Aorta (tissue), 5 donors: ENCODE data around the gene SLC1A5. TPM values are rescaled to one million over a fixed set of nuclear protein-coding genes. Genes with fewer than 3 reads are reported as not detected.
A peak's percentile ranks its signal among the peaks of the same experiment; 100 is the strongest.

ENCODE experiments used
- ATAC-seq: fragments of 200-7000 bp; cut with Tn5 transposase; one replicate; pipeline ENCODE4 v1.9.1; 2022; ENCODE audit warnings: moderate library complexity; ENCODE audit not compliant: low FRiP score
- DNase-seq, 2 donors: peaks; one replicate each; pipeline ENCODE4 v3.0.0-alpha.2; 2020
- H3K27ac ChIP-seq, 2 donors: one replicate each; pipeline ENCODE4 v1.5.1; 2013; ENCODE audit warnings: low read length in 2 of 2, mild to moderate bottlenecking in 2 of 2, moderate library complexity in 2 of 2, control low read depth in 1 of 2, inconsistent platforms in 1 of 2, low read depth in 1 of 2
- H3K27me3 ChIP-seq, 2 donors: one replicate each; pipeline ENCODE4 v1.6.1; 2013; ENCODE audit warnings: control low read depth in 1 of 2, low read length in 1 of 2, mild to moderate bottlenecking in 1 of 2, moderate library complexity in 1 of 2; ENCODE audit not compliant: insufficient read depth in 2 of 2, control insufficient read depth in 1 of 2
- H3K36me3 ChIP-seq, 2 donors: one replicate each; pipeline ENCODE4 v1.6.1; 2013; ENCODE audit warnings: control low read depth in 1 of 2, low read length in 1 of 2, mild to moderate bottlenecking in 1 of 2; ENCODE audit not compliant: insufficient read depth in 2 of 2, control insufficient read depth in 1 of 2
- H3K4me1 ChIP-seq, 2 donors: one replicate each; pipeline ENCODE4 v1.6.1; 2013; ENCODE audit warnings: low read length in 2 of 2, control low read depth in 1 of 2, mild to moderate bottlenecking in 1 of 2, moderate library complexity in 1 of 2; ENCODE audit not compliant: insufficient read depth in 2 of 2, control insufficient read depth in 1 of 2
- H3K4me3 ChIP-seq, 2 donors: one replicate each; pipeline ENCODE4 v1.5.1; 2013; ENCODE audit warnings: low read length in 2 of 2, control low read depth in 1 of 2, mild to moderate bottlenecking in 1 of 2
- H3K9me3 ChIP-seq: one replicate; pipeline ENCODE4 v1.6.1; 2013; ENCODE audit warnings: mild to moderate bottlenecking, low read length; ENCODE audit not compliant: control insufficient read depth
- WGBS, 2 donors: extraction: QIAGEN DNeasy Blood & Tissue Kit; methylation state at CpG; one replicate each; pipeline ENCODE4 v1.1.7; 2013; 5-methylcytosine and 5-hydroxymethylcytosine counted together
- intact Hi-C, 2 donors: fragments of 100-400 bp; cut with DNase I; formaldehyde crosslinking; loops; one replicate each; pipeline versions ENCODE4 v1.14.2 to v1.15.0; 2022
- polyA plus RNA-seq, 2 donors: library from polyadenylated mRNA; stranded (reverse); fragments of 200-250 nt; gene quantifications; one replicate each; pipeline ENCODE4 v1.2.3, GENCODE V29; 2013
- total RNA-seq, 2 donors: library from RNA; stranded (reverse); fragmentation: NEBNext Ultra II Directional; extraction: Animal tissue kit (Norgen Biotek cat#: 25700); gene quantifications; one replicate each; pipeline ENCODE4 v1.2.1, GENCODE V29; 2021
- donor health status: healthy with polysubstance abuse.
- donor health status: Bipolar disorder and iron deficiency.
- donor health status: DM: no; HTN: no; CAD: no.
- donor health status: DM: no; HTN: no; CAD: no.
- donor health status: DM: yes; HTN: yes; CAD: no.

SLC1A5 gene
- total and polyA plus RNA-seq, 4 donors: 15.4 to 56.3 (median 43.6) TPM

DNA sequence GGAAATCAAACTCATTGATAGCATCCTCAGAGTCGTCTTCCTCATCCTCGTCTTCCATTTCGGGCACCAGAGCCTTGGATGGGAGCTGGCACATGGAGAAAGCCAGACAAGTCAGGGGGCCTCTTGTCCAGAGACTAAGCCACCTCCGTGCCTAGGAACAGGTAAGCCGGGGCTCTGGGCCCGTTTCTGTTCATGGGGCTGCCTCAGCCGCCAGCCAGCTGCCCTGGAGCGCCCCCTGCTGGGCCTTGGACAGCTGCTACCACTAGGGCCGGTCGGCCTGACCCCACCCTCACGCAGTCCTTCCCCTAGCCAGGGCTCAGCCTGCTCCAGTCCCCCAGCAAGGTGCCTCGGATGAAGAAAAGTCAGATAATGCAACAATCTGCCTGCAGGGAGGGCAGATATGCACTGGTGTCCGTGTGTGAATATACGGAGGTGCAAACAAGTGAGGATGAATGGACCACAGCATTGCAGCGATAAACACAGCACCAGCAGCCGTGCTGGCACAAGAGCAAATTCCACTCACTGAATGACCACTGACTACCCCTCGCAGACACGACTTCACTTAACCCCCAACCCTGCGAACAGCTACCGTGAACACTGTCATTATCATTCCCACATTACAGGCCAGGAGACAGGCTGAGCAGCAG lies 59.6 kb downstream of the SLC1A5 start:
- 42% methylated on average over 20 of the region's 20 CpGs for WGBS, 2 donors
- Histone ChIP-seq H3K4me3 (no peak overlapping the region), H3K36me3 (peaks cover 0 to 12% of the 10 kb centered on the region in 2 donors), H3K9me3 (no peaks in the 10 kb centered on the region), H3K27ac (no peak overlapping the region), H3K27me3 (no peaks in the 10 kb centered on the region), H3K4me1 (no peaks in the 10 kb centered on the region)
- peak; percentile 82 to 93 for DNase-seq
- intact Hi-C loops: loop anchor here in 1 of 2 donors (2.0 kb wide), 1 partner anchor 24 kb away; no protein-coding TSS in a partner anchor
- peak; percentile 83 for ATAC-seq

DNA sequence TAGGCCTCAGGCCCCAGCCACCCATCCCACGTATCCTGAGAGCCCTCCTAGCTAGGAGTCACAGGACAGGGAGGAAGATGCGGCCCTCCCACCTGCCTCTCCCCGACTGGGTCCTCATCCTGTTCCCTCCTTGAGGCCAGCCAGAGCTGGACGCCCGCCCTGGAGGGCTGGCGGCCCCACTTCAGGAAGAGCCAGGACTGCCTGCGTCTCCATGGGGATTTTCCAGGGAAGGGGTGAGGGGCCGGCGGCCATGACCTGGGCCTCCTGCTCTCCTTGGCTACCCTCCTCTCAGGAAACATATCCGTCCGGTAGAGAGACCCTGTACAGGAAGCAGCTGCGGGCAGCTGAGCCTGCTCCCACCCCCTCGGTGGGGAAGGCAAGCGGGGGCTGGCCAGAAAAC lies 60.2 kb downstream of the SLC1A5 start:
- peak; percentile 16 for ATAC-seq
- 75 to 82% methylated on average over 14 of the region's 14 CpGs for WGBS, 2 donors
- no peak overlapping the region for H3K4me3 ChIP-seq
- no peak overlapping the region for H3K27ac ChIP-seq
- no peaks in the 10 kb centered on the region for H3K4me1 ChIP-seq
- no peaks in the 10 kb centered on the region for H3K27me3 ChIP-seq
- DNase-seq: no peak
- peaks cover 0 to 12% of the 10 kb centered on the region in 2 donors for H3K36me3 ChIP-seq
- no peaks in the 10 kb centered on the region for H3K9me3 ChIP-seq
- intact Hi-C loops: loop anchor here in 1 of 2 donors (2.0 kb wide), 1 partner anchor 23 kb away; no protein-coding TSS in a partner anchor

DNA sequence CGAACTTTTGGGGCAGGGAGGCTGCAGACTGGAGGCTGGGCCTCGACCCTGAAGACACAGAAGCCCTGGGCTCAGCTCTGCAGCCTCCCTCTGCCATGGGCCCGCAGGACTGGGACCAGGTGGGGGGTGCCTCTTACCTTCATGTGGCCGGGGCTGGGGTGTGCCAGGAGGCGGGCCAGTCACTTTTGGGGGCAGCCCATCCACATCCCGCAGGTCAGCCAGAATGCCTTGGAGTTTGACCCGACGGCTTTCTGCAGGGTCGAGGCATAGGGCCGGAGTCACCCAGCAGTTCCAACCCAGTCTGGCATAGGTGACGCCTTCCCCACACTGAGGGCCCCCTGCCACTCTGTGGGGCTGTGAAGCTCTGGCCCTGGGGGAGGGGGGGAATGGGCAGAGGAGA lies 60.6 kb downstream of the SLC1A5 start:
- H3K27me3 ChIP-seq: no peaks in the 10 kb centered on the region
- H3K36me3 ChIP-seq: peaks cover 0 to 11% of the 10 kb centered on the region in 2 donors
- intact Hi-C loops: loop anchor here in 1 of 2 donors (2.0 kb wide), 1 partner anchor 23 kb away; no protein-coding TSS in a partner anchor
- no peaks in the 10 kb centered on the region for H3K4me1 ChIP-seq
- DNase-seq (no peak), ATAC-seq (no peak)
- no peak overlapping the region for H3K4me3 ChIP-seq
- 86 to 88% methylated on average over 11 of the region's 11 CpGs for WGBS, 2 donors
- H3K27ac ChIP-seq: no peak overlapping the region
- H3K9me3 ChIP-seq: no peaks in the 10 kb centered on the region

DNA sequence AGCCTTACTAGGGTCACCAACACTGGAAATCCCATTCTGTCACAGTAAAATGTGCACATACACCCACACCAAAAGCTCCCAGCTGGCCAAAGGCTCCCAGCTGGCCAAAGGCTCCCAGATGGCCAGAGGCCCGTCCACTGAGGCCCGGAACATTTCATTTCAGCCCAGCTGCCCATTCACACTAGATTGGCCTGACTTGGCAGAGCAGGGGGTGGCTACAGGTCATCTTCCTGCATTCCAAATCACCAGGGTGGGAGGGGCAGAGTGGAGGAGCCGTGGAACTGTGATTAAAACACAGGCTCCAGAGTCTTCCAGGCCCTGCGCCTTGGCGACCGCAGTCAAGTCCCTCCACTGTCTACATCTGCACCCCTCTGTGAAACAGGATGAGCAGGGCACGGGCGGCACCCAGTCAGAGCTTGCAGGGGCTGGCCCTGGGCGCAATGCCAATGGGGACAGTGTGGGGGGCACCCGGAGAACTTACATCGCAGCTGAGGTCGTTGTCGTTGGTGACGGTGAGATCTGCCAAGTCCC lies 61.4 kb downstream of the SLC1A5 start:
- Histone ChIP-seq H3K27ac (no peak overlapping the region), H3K4me3 (no peak overlapping the region), H3K9me3 (no peaks in the 10 kb centered on the region), H3K4me1 (no peaks in the 10 kb centered on the region), H3K27me3 (no peaks in the 10 kb centered on the region), H3K36me3 (peaks cover 0 to 11% of the 10 kb centered on the region in 2 donors)
- DNase-seq (no peak), ATAC-seq (no peak)
- WGBS, 2 donors: 78 to 87% methylated on average over 14 of the region's 14 CpGs
- intact Hi-C loops: no loop called here

DNA sequence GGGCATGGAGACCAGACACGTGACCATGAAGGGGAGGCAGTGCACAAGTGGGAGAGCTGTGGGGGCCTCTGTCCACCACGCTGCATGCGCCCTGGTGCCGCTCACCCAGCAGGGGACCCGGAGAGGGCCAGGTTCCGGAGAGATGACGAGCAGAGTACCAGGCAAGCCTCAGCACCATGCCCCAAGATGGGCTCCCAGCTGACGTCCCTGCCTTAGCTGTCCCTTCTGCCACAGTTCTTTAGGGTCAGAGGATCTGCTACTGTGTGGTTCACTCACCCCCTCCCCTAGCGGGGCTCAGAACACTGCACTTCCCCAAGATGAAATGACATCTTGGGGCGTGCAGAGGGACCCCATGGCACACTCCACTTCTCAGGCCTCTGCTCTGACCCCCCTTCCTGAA lies 61.8 kb downstream of the SLC1A5 start:
- DNase-seq: no peak
- H3K9me3 ChIP-seq: no peaks in the 10 kb centered on the region
- no peak overlapping the region for H3K4me3 ChIP-seq
- intact Hi-C loops: no loop called here
- H3K36me3 ChIP-seq: peaks cover 0 to 11% of the 10 kb centered on the region in 2 donors
- H3K27ac ChIP-seq: no peak overlapping the region
- H3K4me1 ChIP-seq: no peaks in the 10 kb centered on the region
- H3K27me3 ChIP-seq: no peaks in the 10 kb centered on the region
- ATAC-seq: no peak
- WGBS, 2 donors: 78 to 80% methylated on average over 10 of the region's 10 CpGs

DNA sequence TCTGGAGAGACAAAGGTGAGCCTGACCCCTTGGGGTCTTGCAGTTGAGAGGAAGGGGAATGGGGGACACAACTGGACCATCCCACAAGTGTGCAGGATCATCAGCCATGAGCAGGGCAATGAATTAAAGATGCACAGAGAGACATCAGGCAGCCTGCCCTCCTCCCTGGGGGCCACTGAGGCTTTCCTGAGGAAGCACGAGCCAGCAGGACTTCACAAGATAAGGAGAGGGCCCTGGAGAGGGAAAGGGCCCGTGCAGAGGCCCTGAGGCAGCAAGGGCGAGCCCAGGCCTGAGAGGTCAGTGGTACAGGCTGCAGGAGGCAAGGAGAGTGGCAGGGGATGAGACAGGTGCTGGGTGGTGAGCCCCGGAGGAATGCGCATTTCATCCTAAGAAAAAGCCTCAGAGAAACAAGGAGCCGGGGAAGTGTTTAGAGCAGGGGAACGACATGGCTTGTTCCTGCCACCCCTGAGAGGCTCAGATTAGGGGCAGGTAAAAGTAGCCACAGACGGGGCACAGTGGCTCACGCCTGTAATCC lies 62.5 kb downstream of the SLC1A5 start:
- DNase-seq (no peak), ATAC-seq (no peak)
- intact Hi-C loops: no loop called here
- no peaks in the 10 kb centered on the region for H3K4me1 ChIP-seq
- no peak overlapping the region for H3K4me3 ChIP-seq
- no peaks in the 10 kb centered on the region for H3K27me3 ChIP-seq
- WGBS, 2 donors: 76 to 78% methylated on average over 9 of the region's 9 CpGs
- H3K27ac ChIP-seq: no peak overlapping the region
- peaks cover 0 to 11% of the 10 kb centered on the region in 2 donors for H3K36me3 ChIP-seq
- no peaks in the 10 kb centered on the region for H3K9me3 ChIP-seq

DNA sequence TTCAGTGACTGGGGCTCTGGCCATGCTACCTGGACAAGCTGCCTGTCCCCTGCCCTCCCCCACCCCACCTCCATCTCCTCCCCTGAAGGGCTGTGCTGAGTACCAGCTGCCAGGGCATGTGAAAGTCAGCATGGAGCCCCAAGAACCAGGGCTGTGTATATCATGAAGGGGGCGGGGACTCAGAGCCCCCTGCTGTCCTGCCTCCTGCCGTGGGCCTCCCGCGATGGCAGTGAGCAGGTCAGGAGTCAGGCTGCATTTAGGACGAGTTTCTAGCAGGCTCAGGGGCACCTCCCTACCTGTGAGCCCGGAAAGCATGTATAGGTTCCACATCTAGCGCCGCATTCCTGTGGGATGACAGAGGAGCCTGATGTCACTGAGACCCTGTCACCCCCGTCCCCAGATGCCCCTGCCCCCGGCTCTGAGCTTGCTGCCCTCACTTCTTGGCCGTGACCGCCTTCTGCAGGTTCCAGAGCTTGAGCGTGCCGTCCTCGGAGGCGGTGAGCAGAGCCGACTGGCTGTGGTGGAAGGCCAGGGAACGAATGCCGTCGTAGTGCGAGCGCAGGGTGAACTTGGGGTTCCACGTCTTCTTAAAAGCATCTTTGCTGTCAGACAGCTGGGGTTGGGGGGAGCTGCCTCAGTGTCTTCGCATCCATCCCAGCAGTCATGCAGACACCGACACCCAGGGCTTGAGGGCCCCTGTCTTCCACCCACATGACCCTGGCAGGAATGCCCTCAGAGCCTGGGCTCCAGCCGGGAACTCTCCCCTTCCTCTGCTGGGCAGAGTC lies 63.2 kb downstream of the SLC1A5 start:
- H3K36me3 ChIP-seq: peaks cover 0 to 6% of the 10 kb centered on the region in 2 donors
- no peaks in the 10 kb centered on the region for H3K27me3 ChIP-seq
- H3K27ac ChIP-seq: no peak overlapping the region
- ATAC-seq: no peak
- DNase-seq: no peak
- no peaks in the 10 kb centered on the region for H3K4me1 ChIP-seq
- intact Hi-C loops: no loop called here
- no peak overlapping the region for H3K4me3 ChIP-seq
- WGBS, 2 donors: 86 to 89% methylated on average over 26 of the region's 26 CpGs
- no peaks in the 10 kb centered on the region for H3K9me3 ChIP-seq
